ENCODE measurements around the gene PARD3B.

The PARD3B gene

GRCh38 chr2:204695506-204695905 lies 150.2 kb downstream of the PARD3B start:
- no peak for DNase-seq (ENCODE audit: low read depth in 3 of 3, low spot score in 1 of 3)

GRCh38 chr2:204696124-204696523 lies 150.8 kb downstream of the PARD3B start:
- no peak for DNase-seq (ENCODE audit: low read depth in 3 of 3, low spot score in 1 of 3)

- no peak for DNase-seq (ENCODE audit: low read depth in 3 of 3, low spot score in 1 of 3)
Measured at GRCh38 chr2:204705243-204705932, 160.1 kb downstream of the PARD3B start.

GRCh38 chr2:204706939-204707338 lies 161.7 kb downstream of the PARD3B start:
- no peak for DNase-seq (ENCODE audit: low read depth in 3 of 3, low spot score in 1 of 3)

GRCh38 chr2:204713211-204713610 lies 167.9 kb downstream of the PARD3B start:
- DNase-seq (ENCODE audit: low read depth in 3 of 3, low spot score in 1 of 3) = no peak

GRCh38 chr2:204715361-204715760 lies 170.1 kb downstream of the PARD3B start:
- no peak for DNase-seq (ENCODE audit: low read depth in 3 of 3, low spot score in 1 of 3)

GRCh38 chr2:204717591-204717990 lies 172.3 kb downstream of the PARD3B start:
- DNase-seq (ENCODE audit: low read depth in 3 of 3, low spot score in 1 of 3) = no peak

- DNase-seq (ENCODE audit: low read depth in 3 of 3, low spot score in 1 of 3) = no peak
Measured at GRCh38 chr2:204718607-204719006, 173.3 kb downstream of the PARD3B start.

GRCh38 chr2:204720874-204721273 lies 175.6 kb downstream of the PARD3B start:
- no peak for DNase-seq (ENCODE audit: low read depth in 3 of 3, low spot score in 1 of 3)

GRCh38 chr2:204722207-204722606 lies 176.9 kb downstream of the PARD3B start:
- DNase-seq (ENCODE audit: low read depth in 3 of 3, low spot score in 1 of 3) = no peak

- no peak for DNase-seq (ENCODE audit: low read depth in 3 of 3, low spot score in 1 of 3)
Measured at GRCh38 chr2:204722691-204723090, 177.4 kb downstream of the PARD3B start.

- DNase-seq (ENCODE audit: low read depth in 3 of 3, low spot score in 1 of 3) = no peak
Measured at GRCh38 chr2:204725693-204726360, 180.6 kb downstream of the PARD3B start.

- no peak for DNase-seq (ENCODE audit: low read depth in 3 of 3, low spot score in 1 of 3)
Measured at GRCh38 chr2:204726831-204727230, 181.6 kb downstream of the PARD3B start.

- no peak for DNase-seq (ENCODE audit: low read depth in 3 of 3, low spot score in 1 of 3)
Measured at GRCh38 chr2:204727368-204727767, 182.1 kb downstream of the PARD3B start.

GRCh38 chr2:204730603-204731002 lies 185.3 kb downstream of the PARD3B start:
- DNase-seq (ENCODE audit: low read depth in 3 of 3, low spot score in 1 of 3) = no peak

- no peak for DNase-seq (ENCODE audit: low read depth in 3 of 3, low spot score in 1 of 3)
Measured at GRCh38 chr2:204732019-204732418, 186.7 kb downstream of the PARD3B start.

GRCh38 chr2:204737296-204737695 lies 192.0 kb downstream of the PARD3B start:
- DNase-seq (ENCODE audit: low read depth in 3 of 3, low spot score in 1 of 3) = no peak

- no peak for DNase-seq (ENCODE audit: low read depth in 3 of 3, low spot score in 1 of 3)
Measured at GRCh38 chr2:204738721-204739120, 193.4 kb downstream of the PARD3B start.

GRCh38 chr2:204743393-204743960 lies 198.2 kb downstream of the PARD3B start:
- no peak for DNase-seq (ENCODE audit: low read depth in 3 of 3, low spot score in 1 of 3)

- no peak for DNase-seq (ENCODE audit: low read depth in 3 of 3, low spot score in 1 of 3)
Measured at GRCh38 chr2:204744506-204744905, 199.2 kb downstream of the PARD3B start.

GRCh38 chr2:204748286-204748685 lies 203.0 kb downstream of the PARD3B start:
- no peak for DNase-seq (ENCODE audit: low read depth in 3 of 3, low spot score in 1 of 3)

GRCh38 chr2:204749319-204749718 lies 204.0 kb downstream of the PARD3B start:
- no peak for DNase-seq (ENCODE audit: low read depth in 3 of 3, low spot score in 1 of 3)

- DNase-seq (ENCODE audit: low read depth in 3 of 3, low spot score in 1 of 3) = no peak
Measured at GRCh38 chr2:204750389-204750788, 205.1 kb downstream of the PARD3B start.
